NB4 (cell line): ENCODE results near the gene TMEM121B.

Source experiments
- DNase-seq: peaks from one replicate; pipeline ENCODE4 v3.0.0; 2010; ENCODE audit warnings: low read depth
- H3K4me3 ChIP-seq: one replicate; pipeline ENCODE4 v1.5.1; 2011; ENCODE audit warnings: mild to moderate bottlenecking, low read depth, low read length, moderate library complexity
- MAX ChIP-seq: IDR thresholded peaks from 2 replicates; pipeline ENCODE4 v1.6.1; 2011; ENCODE audit warnings: low read depth, low read length
- MYC ChIP-seq: IDR thresholded peaks from 2 replicates; pipeline ENCODE4 v1.6.1; 2011; ENCODE audit warnings: low read depth, low read length
- POLR2A ChIP-seq: IDR thresholded peaks from 2 replicates; pipeline ENCODE4 v1.6.1; 2011; ENCODE audit warnings: mild to moderate bottlenecking; ENCODE audit not compliant: insufficient read length; ENCODE audit errors: extremely low read depth
- TF ChIP-seq, protein P1 (sequence below): IDR thresholded peaks from one replicate; pipeline ENCODE4 v1.5.1; 2012; ENCODE audit warnings: low read depth, low read length

TMEM121B gene

DNA sequence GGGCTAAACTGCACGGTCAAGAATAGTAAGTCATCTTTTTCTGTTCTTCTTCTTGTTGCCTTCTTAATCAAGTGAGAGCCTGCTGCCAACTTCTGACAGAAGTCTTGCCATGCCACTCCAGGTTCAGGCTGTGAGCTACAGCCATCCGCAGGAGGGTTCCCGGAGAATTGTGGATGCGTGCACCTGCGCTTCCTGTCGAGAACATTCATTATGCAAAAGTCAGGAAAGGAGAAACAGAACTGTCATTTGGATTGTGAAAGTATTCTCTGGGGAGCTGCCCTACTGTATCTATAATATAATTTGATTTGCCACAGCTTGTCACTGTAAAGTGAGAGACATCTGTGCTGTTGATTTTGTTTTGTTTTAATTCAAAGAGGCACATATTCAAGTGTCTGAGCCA is 24.1 kb downstream of the TMEM121B start:
- no peak overlapping the region for H3K4me3 ChIP-seq
- peak; percentile 58 for DNase-seq
- TF ChIP-seq MYC (no peak), POLR2A (no peak), MAX (no peak)
- TF ChIP-seq, protein P1, sequence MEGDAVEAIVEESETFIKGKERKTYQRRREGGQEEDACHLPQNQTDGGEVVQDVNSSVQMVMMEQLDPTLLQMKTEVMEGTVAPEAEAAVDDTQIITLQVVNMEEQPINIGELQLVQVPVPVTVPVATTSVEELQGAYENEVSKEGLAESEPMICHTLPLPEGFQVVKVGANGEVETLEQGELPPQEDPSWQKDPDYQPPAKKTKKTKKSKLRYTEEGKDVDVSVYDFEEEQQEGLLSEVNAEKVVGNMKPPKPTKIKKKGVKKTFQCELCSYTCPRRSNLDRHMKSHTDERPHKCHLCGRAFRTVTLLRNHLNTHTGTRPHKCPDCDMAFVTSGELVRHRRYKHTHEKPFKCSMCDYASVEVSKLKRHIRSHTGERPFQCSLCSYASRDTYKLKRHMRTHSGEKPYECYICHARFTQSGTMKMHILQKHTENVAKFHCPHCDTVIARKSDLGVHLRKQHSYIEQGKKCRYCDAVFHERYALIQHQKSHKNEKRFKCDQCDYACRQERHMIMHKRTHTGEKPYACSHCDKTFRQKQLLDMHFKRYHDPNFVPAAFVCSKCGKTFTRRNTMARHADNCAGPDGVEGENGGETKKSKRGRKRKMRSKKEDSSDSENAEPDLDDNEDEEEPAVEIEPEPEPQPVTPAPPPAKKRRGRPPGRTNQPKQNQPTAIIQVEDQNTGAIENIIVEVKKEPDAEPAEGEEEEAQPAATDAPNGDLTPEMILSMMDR = no peak

DNA sequence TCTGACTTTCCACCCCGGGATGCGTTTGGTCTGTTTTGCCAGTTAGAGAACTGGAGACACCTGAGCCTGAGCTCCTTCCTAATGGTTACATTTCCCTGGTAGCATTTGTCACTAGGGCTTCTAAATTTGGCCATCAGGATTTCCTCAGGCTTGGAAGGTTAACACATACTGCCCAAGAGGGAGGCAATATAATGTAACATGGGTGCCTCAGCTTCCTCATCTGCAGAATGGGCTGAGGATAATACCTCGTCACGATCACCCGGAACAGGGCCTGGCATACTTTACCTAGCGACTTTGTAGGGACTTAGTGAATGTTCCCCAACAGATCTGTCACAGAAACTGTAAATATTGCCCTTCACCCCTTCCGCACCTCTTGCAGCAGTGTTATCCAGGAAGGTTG is 25.1 kb downstream of the TMEM121B start:
- H3K4me3 ChIP-seq = no peak overlapping the region
- DNase-seq = no peak
- TF ChIP-seq, protein P1 = no peak
- TF ChIP-seq POLR2A (no peak), MYC (no peak), MAX (no peak)

DNA sequence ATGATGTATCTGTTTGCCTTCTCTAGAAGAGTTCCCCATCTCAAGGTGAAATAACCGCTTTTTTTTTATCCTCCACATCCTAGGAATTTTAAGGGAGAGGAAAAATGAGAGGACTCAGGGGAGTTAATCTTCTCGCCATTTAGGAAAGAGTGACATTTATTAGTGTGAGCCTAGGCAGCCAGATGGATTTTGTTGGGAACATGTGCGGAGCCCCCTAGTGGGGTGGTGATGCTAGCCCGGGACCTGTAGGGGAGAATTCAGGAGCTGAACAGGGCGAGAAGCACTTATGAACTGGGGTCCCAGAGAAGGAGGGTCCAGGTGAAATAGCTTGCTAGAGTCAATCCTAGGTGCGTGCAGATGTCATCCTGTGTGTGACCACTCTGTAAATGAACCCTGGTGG is 25.6 kb downstream of the TMEM121B start:
- no peak overlapping the region for H3K4me3 ChIP-seq
- TF ChIP-seq MYC = no peak
- TF ChIP-seq, protein P1 = peak; percentile 49
- no peak for TF ChIP-seq POLR2A
- no peak for TF ChIP-seq MAX
- DNase-seq = peak; percentile 39

DNA sequence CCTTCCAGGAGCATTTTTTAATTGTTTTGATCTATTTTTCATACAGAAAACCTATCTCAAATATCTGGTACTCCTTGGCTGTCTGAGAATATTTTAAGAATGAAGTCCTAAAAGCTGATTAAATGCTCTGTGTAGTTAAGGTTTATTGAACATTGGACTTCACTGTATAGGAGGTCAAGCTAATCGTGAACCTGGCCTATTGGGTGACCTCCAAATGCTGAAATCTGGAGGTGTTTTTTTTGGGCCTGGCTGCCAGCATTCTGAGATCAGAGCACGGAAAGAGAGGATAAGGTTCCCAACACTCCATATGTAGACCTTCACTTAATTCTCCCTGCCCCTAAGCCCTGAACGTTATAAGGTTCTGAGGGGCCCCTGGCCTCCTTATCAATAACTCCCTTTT is 28.1 kb downstream of the TMEM121B start:
- TF ChIP-seq, protein P1 = no peak
- TF ChIP-seq MAX (no peak), MYC (no peak), POLR2A (no peak)
- no peak overlapping the region for H3K4me3 ChIP-seq
- DNase-seq = no peak

GRCh38 chr22:17091851-17092250 is 29.3 kb downstream of the TMEM121B start:
- H3K4me3 ChIP-seq = peak overlapping the region; percentile 6
- DNase-seq = no peak
- TF ChIP-seq, protein P1 = no peak
- no peak for TF ChIP-seq MYC
- no peak for TF ChIP-seq MAX
- TF ChIP-seq POLR2A = no peak

GRCh38 chr22:17090550-17090949 is 30.6 kb downstream of the TMEM121B start:
- H3K4me3 ChIP-seq = peak overlapping the region; percentile 28
- TF ChIP-seq, protein P1 = no peak
- TF ChIP-seq MYC (no peak), MAX (no peak), POLR2A (no peak)
- DNase-seq = no peak
